Measurements from ENCODE around the gene TIPARP.

The TIPARP gene

DNA sequence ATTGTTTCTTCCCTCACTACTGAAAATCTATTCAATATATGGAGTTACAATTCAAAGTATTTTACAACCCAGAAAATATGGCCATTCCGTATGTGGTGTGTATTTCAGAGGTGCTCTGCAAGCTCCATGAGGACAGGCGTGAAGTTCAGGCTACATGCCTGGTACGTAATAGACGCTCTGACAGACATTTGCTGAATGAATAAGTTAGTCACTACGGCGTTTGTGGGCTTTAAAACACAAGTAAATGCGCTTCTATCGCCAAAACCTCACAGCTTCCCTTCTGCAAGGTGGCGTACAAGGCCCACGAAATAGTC lies 701 bp upstream of the TIPARP start:
- Histone ChIP-seq H3K4me1 (ENCODE audit: control insufficient read depth, insufficient read depth, low read length) (0 out of 2 replicates have a peak, but pooled peaks cover 2% of the 10 kb centered on the region), H3K9me3 (ENCODE audit: control insufficient read depth, insufficient read depth, low read depth, low read length) (no peaks in the 10 kb centered on the region), H3K27ac (ENCODE audit: extremely low read depth, low read depth, low read length) (peak overlapping the region; percentile 14; the same call in 1 of the 2 replicates), H3K4me3 (ENCODE audit: low read depth, low read length) (peak overlapping the region; percentile 85), H3K36me3 (ENCODE audit: control insufficient read depth in 2 of 2, insufficient read depth in 1 of 2, low read length in 2 of 2) (peaks cover 0 to 10% of the 10 kb centered on the region in 2 experiments; a peak in 1 of 3 replicates)
- POLR2A ChIA-PET: interaction anchor here (1.0 to 4.3 kb wide), 6 partner anchors 9 to 515 kb away, joined by 3 to 27 read pairs (median 4); partner anchors contain the start of gene SSR3
- TF ChIP-seq, protein P1, sequence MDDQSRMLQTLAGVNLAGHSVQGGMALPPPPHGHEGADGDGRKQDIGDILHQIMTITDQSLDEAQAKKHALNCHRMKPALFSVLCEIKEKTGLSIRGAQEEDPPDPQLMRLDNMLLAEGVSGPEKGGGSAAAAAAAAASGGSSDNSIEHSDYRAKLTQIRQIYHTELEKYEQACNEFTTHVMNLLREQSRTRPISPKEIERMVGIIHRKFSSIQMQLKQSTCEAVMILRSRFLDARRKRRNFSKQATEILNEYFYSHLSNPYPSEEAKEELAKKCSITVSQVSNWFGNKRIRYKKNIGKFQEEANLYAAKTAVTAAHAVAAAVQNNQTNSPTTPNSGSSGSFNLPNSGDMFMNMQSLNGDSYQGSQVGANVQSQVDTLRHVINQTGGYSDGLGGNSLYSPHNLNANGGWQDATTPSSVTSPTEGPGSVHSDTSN (CRISPR knock-in tag; IDR thresholded peaks at IDR 0.05): no peak
- peak; percentile 16 for TF ChIP-seq SETDB1 (IDR thresholded peaks at IDR 0.05; ENCODE audit: insufficient read length, low read length)
- CTCF ChIA-PET: interaction anchor here (0.6 to 2.2 kb wide), 18 partner anchors 9 to 658 kb away, joined by 3 to 13 read pairs (median 4); partner anchors contain the start of gene SSR3

- Histone ChIP-seq H3K4me3 (ENCODE audit: low read depth, low read length) (peak overlapping the region; percentile 85), H3K36me3 (ENCODE audit: control insufficient read depth in 2 of 2, insufficient read depth in 1 of 2, low read length in 2 of 2) (peaks cover 0 to 21% of the 10 kb centered on the region in 2 experiments; a peak in 1 of 3 replicates), H3K4me1 (ENCODE audit: control insufficient read depth, insufficient read depth, low read length) (0 out of 2 replicates have a peak, but pooled peaks cover 6% of the 10 kb centered on the region), H3K9me3 (ENCODE audit: control insufficient read depth, insufficient read depth, low read depth, low read length) (no peaks in the 10 kb centered on the region), H3K27ac (ENCODE audit: extremely low read depth, low read depth, low read length) (peak overlapping the region; percentile 85)
- POLR2A ChIA-PET: interaction anchor here (0.7 to 4.3 kb wide), 7 partner anchors 7 to 666 kb away, joined by 3 to 27 read pairs (median 5); partner anchors contain the start of gene SSR3
- CTCF ChIA-PET: interaction anchor here (0.6 to 2.2 kb wide), 10 partner anchors 15 to 464 kb away, joined by 3 to 13 read pairs (median 3); partner anchors contain the start of gene SSR3
- TF ChIP-seq GLI4 (tag by site-specific recombination; IDR thresholded peaks at IDR 0.05) (no peak), ZNF664 (tag by site-specific recombination; IDR thresholded peaks at IDR 0.05) (no peak), ZNF292 (tag by site-specific recombination; IDR thresholded peaks at IDR 0.05; ENCODE audit: borderline replicate concordance, low read depth) (no peak), KLF9 (tag by site-specific recombination; IDR thresholded peaks at IDR 0.05; ENCODE audit: low read depth) (peak; percentile 35; the same call in 1 of the 2 replicates), ZNF350 (tag by site-specific recombination; IDR thresholded peaks at IDR 0.05) (no peak), ZFP3 (tag by site-specific recombination; IDR thresholded peaks at IDR 0.05; ENCODE audit: low read depth) (no peak), ZNF223 (tag by site-specific recombination; IDR thresholded peaks at IDR 0.05) (no peak), ZNF785 (tag by site-specific recombination; IDR thresholded peaks at IDR 0.05) (no peak), ZNF776 (tag by site-specific recombination; IDR thresholded peaks at IDR 0.05; ENCODE audit: borderline replicate concordance) (no peak), ZNF626 (tag by site-specific recombination; IDR thresholded peaks at IDR 0.05) (no peak), ZNF692 (tag by site-specific recombination; IDR thresholded peaks at IDR 0.05) (no peak), ZNF629 (tag by site-specific recombination; IDR thresholded peaks at IDR 0.05) (no peak), PRDM10 (tag by site-specific recombination; IDR thresholded peaks at IDR 0.05) (no peak), HOXD13 (CRISPR knock-in tag; IDR thresholded peaks at IDR 0.05; ENCODE audit: borderline replicate concordance) (no peak), ZFP41 (tag by site-specific recombination; IDR thresholded peaks at IDR 0.05; ENCODE audit: borderline replicate concordance) (no peak), ZNF600 (tag by site-specific recombination; IDR thresholded peaks at IDR 0.05) (no peak), ZNF302 (tag by site-specific recombination; IDR thresholded peaks at IDR 0.05; ENCODE audit: low read depth) (no peak), GLIS2 (tag by site-specific recombination; IDR thresholded peaks at IDR 0.05) (peak; percentile 88), ZNF112 (tag by site-specific recombination; IDR thresholded peaks at IDR 0.05) (no peak)
- TF ChIP-seq, protein P2, sequence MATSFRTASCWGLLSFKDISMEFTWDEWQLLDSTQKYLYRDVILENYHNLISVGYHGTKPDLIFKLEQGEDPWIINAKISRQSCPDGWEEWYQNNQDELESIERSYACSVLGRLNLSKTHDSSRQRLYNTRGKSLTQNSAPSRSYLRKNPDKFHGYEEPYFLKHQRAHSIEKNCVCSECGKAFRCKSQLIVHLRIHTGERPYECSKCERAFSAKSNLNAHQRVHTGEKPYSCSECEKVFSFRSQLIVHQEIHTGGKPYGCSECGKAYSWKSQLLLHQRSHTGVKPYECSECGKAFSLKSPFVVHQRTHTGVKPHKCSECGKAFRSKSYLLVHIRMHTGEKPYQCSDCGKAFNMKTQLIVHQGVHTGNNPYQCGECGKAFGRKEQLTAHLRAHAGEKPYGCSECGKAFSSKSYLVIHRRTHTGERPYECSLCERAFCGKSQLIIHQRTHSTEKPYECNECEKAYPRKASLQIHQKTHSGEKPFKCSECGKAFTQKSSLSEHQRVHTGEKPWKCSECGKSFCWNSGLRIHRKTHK (tag by site-specific recombination; IDR thresholded peaks at IDR 0.05): no peak
- TF ChIP-seq, protein P3, sequence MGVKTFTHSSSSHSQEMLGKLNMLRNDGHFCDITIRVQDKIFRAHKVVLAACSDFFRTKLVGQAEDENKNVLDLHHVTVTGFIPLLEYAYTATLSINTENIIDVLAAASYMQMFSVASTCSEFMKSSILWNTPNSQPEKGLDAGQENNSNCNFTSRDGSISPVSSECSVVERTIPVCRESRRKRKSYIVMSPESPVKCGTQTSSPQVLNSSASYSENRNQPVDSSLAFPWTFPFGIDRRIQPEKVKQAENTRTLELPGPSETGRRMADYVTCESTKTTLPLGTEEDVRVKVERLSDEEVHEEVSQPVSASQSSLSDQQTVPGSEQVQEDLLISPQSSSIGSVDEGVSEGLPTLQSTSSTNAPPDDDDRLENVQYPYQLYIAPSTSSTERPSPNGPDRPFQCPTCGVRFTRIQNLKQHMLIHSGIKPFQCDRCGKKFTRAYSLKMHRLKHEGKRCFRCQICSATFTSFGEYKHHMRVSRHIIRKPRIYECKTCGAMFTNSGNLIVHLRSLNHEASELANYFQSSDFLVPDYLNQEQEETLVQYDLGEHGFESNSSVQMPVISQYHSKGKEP (tag by site-specific recombination; IDR thresholded peaks at IDR 0.05): no peak
Observed at GRCh38 chr3:156674911-156675829, 780 bp downstream of the TIPARP start.

Data from HEK293 (cell line).